GM23338 (cell line): ENCODE data around the gene STRBP.

Source experiments
- CTCF ChIP-seq, 2 experiments: fragments of 200-600 bp in 1 of 2; sonication (generic) in 1 of 2; conservative IDR thresholded peaks; 2 replicates each; pipeline versions ENCODE4 v1.5.1 to v1.6.1; 2016 to 2017; ENCODE audit warnings: antibody characterized with exemption in 2 of 2, low read depth in 2 of 2, mild to moderate bottlenecking in 2 of 2, moderate library complexity in 1 of 2
- EZH2 ChIP-seq: fragments of 200-600 bp; sonication (generic); IDR thresholded peaks from one replicate; pipeline ENCODE4 v1.8.0; 2017; ENCODE audit warnings: antibody characterized with exemption, mild to moderate bottlenecking, low read depth; ENCODE audit not compliant: unreplicated experiment
- EZH2phosphoT487 ChIP-seq: fragments of 200-600 bp; sonication (generic); IDR thresholded peaks from one replicate; pipeline ENCODE4 v1.8.1; 2018; ENCODE audit warnings: antibody characterized with exemption; ENCODE audit not compliant: unreplicated experiment
- NANOG ChIP-seq: IDR thresholded peaks from 2 replicates; pipeline ENCODE4 v1.6.1; 2016; ENCODE audit warnings: antibody characterized with exemption, borderline replicate concordance
- POLR2AphosphoS5 ChIP-seq: IDR thresholded peaks from 2 replicates; pipeline ENCODE4 v1.6.1; 2016; ENCODE audit warnings: antibody characterized with exemption, low read depth
- TF ChIP-seq, protein P1 (sequence below): IDR thresholded peaks from one replicate; pipeline ENCODE4 v1.6.1; 2018; ENCODE audit warnings: antibody characterized with exemption; ENCODE audit not compliant: unreplicated experiment
- TF ChIP-seq, protein P2 (sequence below): IDR thresholded peaks from 2 replicates; pipeline ENCODE4 v1.6.1; 2016; ENCODE audit warnings: antibody characterized with exemption

DNA sequence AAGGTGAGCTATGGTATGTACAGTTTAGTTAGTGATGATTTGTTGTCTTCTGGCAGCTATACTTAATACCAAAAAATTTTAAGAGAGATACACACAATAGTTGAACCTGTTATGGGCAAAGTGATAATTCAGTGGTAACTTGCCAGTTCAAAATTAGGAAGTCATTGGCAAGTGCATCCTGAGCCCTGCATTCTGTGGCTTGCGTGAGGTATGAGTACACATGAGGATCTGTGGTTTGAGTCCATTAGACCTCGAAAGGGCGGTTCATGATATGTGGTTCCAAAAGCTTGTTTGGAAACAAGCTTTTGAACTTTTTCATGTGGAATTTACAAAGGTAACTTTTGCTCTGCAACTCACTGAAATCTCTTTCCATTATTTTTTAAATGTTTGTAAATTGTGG, 187.9 kb downstream of the STRBP start:
- TF ChIP-seq CTCF (conservative IDR thresholded peaks at IDR 0.05; ENCODE audit: low read depth in 2 of 2) (no peak), POLR2AphosphoS5 (no peak), EZH2phosphoT487 (no peak), EZH2 (no peak), NANOG (no peak)
- TF ChIP-seq, protein P1, sequence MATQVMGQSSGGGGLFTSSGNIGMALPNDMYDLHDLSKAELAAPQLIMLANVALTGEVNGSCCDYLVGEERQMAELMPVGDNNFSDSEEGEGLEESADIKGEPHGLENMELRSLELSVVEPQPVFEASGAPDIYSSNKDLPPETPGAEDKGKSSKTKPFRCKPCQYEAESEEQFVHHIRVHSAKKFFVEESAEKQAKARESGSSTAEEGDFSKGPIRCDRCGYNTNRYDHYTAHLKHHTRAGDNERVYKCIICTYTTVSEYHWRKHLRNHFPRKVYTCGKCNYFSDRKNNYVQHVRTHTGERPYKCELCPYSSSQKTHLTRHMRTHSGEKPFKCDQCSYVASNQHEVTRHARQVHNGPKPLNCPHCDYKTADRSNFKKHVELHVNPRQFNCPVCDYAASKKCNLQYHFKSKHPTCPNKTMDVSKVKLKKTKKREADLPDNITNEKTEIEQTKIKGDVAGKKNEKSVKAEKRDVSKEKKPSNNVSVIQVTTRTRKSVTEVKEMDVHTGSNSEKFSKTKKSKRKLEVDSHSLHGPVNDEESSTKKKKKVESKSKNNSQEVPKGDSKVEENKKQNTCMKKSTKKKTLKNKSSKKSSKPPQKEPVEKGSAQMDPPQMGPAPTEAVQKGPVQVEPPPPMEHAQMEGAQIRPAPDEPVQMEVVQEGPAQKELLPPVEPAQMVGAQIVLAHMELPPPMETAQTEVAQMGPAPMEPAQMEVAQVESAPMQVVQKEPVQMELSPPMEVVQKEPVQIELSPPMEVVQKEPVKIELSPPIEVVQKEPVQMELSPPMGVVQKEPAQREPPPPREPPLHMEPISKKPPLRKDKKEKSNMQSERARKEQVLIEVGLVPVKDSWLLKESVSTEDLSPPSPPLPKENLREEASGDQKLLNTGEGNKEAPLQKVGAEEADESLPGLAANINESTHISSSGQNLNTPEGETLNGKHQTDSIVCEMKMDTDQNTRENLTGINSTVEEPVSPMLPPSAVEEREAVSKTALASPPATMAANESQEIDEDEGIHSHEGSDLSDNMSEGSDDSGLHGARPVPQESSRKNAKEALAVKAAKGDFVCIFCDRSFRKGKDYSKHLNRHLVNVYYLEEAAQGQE: no peak
- TF ChIP-seq, protein P2, sequence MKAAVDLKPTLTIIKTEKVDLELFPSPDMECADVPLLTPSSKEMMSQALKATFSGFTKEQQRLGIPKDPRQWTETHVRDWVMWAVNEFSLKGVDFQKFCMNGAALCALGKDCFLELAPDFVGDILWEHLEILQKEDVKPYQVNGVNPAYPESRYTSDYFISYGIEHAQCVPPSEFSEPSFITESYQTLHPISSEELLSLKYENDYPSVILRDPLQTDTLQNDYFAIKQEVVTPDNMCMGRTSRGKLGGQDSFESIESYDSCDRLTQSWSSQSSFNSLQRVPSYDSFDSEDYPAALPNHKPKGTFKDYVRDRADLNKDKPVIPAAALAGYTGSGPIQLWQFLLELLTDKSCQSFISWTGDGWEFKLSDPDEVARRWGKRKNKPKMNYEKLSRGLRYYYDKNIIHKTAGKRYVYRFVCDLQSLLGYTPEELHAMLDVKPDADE: no peak
